Measurements from ENCODE around the gene CLIC6. TPM values are rescaled to one million over a fixed set of nuclear protein-coding genes. Genes with fewer than 3 reads are reported as not detected.

The CLIC6 gene
- total and polyA plus RNA-seq, 9 of the 15 experiments (the other 6 are each of a cell fraction or from before 2014, with no cell fraction given), result not detected

DNA sequence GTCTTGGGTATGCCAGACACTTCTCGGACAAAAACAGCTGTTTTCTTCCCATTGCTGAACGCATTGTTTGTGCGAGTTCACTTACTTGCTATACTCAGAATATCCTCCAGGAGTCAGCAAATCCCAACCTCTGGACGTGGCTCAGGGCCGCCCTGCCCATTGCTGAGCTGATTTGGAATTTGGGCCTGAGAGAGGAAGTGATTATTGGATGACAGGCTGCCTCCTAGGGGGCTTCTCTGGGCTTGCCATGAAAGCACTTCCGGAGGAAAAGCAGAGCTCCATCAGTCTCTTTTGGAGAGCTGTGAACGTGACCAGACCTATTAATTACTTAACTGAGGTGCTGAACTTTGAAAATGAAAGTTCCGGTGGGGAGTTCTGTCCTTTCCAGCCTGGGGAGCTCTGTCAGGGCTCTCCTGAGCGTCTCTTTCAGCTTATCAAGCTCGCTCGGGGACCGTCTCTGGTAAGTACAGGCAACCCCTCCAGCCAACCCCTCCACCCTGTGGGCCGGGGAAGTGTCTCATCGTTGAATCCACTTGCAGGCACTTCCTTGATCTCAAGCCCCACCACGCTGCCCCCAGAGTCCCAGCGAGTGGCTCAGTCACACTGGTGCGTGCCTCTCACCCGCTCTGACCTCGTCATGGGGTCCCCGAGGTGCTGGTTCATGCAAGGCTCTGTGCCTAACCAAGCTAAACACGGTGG is 76.9 kb downstream of the CLIC6 start (continued):
- TF ChIP-seq L3MBTL2 (IDR thresholded peaks at IDR 0.05) (peak; percentile 34; the same call in 1 of the 2 replicates), RAD21 (CRISPR knock-in tag; conservative IDR thresholded peaks at IDR 0.05 in 1 of 2, IDR thresholded peaks at IDR 0.05 in 1 of 2) (peak; percentile 99), SMARCA4 (IDR thresholded peaks at IDR 0.05) (0 out of 2 replicates have a peak, but pooled peaks have one; percentile 20), KDM2B (CRISPR knock-in tag; IDR thresholded peaks at IDR 0.05) (no peak), JUN (IDR thresholded peaks at IDR 0.05; ENCODE audit: borderline replicate concordance, low read depth, low read length) (0 out of 2 replicates have a peak, but pooled peaks have one; percentile 54), JUN (CRISPR knock-in tag; IDR thresholded peaks at IDR 0.05; ENCODE audit: borderline replicate concordance) (no peak), DIDO1 (tag; IDR thresholded peaks at IDR 0.05; ENCODE audit: low read depth) (0 out of 2 replicates have a peak, but pooled peaks have one; percentile 15), ZNF143 (CRISPR knock-in tag; IDR thresholded peaks at IDR 0.05) (no peak), RB1 (IDR thresholded peaks at IDR 0.05; ENCODE audit: low read depth) (peak; percentile 55; the same call in 1 of the 2 replicates), ZNF77 (CRISPR knock-in tag; IDR thresholded peaks at IDR 0.05) (no peak), ZNF384 (IDR thresholded peaks at IDR 0.05; ENCODE audit: low read depth, low read length) (0 out of 2 replicates have a peak, but pooled peaks have one; percentile 22), TCF7L2 (IDR thresholded peaks at IDR 0.05; ENCODE audit: low read depth, low read length) (no peak), ZNF766 (CRISPR knock-in tag; conservative IDR thresholded peaks at IDR 0.05) (0 out of 2 replicates have a peak, but pooled peaks have one; percentile 20), CCAR2 (IDR thresholded peaks at IDR 0.05; ENCODE audit: low read depth, low read length) (no peak), NFE2 (IDR thresholded peaks at IDR 0.05; ENCODE audit: low read depth) (0 out of 2 replicates have a peak, but pooled peaks have one; percentile 5), GABPB1 (CRISPR knock-in tag; IDR thresholded peaks at IDR 0.05) (peak; percentile 74), GTF2F1 (IDR thresholded peaks at IDR 0.05; ENCODE audit: low read depth, low read length) (no peak)
- TF ChIP-seq, protein P1, sequence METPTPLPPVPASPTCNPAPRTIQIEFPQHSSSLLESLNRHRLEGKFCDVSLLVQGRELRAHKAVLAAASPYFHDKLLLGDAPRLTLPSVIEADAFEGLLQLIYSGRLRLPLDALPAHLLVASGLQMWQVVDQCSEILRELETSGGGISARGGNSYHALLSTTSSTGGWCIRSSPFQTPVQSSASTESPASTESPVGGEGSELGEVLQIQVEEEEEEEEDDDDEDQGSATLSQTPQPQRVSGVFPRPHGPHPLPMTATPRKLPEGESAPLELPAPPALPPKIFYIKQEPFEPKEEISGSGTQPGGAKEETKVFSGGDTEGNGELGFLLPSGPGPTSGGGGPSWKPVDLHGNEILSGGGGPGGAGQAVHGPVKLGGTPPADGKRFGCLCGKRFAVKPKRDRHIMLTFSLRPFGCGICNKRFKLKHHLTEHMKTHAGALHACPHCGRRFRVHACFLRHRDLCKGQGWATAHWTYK (CRISPR knock-in tag; IDR thresholded peaks at IDR 0.05), result peak; percentile 66; the same call in 1 of the 2 replicates
- TF ChIP-seq, protein P2, sequence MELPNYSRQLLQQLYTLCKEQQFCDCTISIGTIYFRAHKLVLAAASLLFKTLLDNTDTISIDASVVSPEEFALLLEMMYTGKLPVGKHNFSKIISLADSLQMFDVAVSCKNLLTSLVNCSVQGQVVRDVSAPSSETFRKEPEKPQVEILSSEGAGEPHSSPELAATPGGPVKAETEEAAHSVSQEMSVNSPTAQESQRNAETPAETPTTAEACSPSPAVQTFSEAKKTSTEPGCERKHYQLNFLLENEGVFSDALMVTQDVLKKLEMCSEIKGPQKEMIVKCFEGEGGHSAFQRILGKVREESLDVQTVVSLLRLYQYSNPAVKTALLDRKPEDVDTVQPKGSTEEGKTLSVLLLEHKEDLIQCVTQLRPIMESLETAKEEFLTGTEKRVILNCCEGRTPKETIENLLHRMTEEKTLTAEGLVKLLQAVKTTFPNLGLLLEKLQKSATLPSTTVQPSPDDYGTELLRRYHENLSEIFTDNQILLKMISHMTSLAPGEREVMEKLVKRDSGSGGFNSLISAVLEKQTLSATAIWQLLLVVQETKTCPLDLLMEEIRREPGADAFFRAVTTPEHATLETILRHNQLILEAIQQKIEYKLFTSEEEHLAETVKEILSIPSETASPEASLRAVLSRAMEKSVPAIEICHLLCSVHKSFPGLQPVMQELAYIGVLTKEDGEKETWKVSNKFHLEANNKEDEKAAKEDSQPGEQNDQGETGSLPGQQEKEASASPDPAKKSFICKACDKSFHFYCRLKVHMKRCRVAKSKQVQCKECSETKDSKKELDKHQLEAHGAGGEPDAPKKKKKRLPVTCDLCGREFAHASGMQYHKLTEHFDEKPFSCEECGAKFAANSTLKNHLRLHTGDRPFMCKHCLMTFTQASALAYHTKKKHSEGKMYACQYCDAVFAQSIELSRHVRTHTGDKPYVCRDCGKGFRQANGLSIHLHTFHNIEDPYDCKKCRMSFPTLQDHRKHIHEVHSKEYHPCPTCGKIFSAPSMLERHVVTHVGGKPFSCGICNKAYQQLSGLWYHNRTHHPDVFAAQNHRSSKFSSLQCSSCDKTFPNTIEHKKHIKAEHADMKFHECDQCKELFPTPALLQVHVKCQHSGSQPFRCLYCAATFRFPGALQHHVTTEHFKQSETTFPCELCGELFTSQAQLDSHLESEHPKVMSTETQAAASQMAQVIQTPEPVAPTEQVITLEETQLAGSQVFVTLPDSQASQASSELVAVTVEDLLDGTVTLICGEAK (IDR thresholded peaks at IDR 0.05), result peak; percentile 79
- TF ChIP-seq, protein P2 (CRISPR knock-in tag; IDR thresholded peaks at IDR 0.05), result no peak
